Measurements from ENCODE around the gene CCM2L. TPM values are rescaled to one million over a fixed set of nuclear protein-coding genes. Genes with fewer than 3 reads are reported as not detected.

CCM2L gene
- total RNA-seq: 14.9 and 16.7 TPM in 2 replicates

GRCh38 chr20:32010101-32010500 is at the start of gene CCM2L:
TSS of gene CCM2L (plus strand) at chr20:32010438. CDS start at chr20:32010455, 17 bp downstream.

GRCh38 chr20:31967830-31968249 is 42.4 kb upstream of the CCM2L start, which contains the start of gene XKR7:
TSS of gene XKR7 (plus strand) at chr20:31968151. CDS start at chr20:31968176, 25 bp downstream.

DNA sequence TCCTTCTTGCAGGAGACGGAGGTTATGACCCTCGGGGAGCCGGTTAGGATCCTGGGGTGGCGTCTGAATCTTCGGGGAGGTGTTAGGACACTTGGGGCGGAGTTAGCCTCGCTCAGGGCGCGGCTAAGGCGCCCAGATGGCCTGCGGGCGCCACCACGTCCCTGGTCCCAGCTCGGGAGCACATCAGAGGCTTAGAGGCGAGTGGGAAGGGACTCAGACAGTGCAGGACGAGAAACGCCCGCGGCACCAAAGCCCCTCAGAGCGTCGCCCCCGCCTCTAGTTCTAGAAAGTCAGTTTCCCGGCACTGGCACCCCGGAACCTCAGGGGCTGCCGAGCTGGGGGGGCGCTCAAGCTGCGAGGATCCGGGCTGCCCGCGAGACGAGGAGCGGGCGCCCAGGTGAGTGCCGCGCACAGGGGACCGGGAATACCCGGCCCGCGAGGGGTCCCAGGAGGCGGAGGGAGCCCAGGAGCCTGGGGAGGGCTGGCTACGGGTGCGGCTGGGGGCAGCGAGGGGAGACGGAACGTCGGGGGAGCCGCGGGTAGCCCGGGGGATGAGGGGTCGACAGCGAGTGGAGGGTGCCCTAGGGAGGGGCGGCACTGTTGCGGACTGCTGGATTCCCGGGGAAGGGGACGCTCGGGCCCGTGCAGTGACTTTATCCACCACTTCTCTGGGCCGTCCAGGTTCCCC is 42.0 kb downstream of the CCM2L start, which contains the start of gene HCK:
Gene HCK (plus strand): TSS at position 153 of the 688 bp plus-strand sequence.

Small RNA genes within 50 kb of the gene (small RNA-seq; reads per million reads assigned to genes)
- gene RNA5SP481: 0.08 reads per million
- not detected for gene RNA5SP482

Other genes with a start within 250 kb of the CCM2L start
- 2.9 and 8.5 TPM in 2 replicates for gene MYLK2, start 191.1 kb upstream of the CCM2L start, total RNA-seq
- gene FOXS1, start 164.8 kb upstream of the CCM2L start, total RNA-seq: 0.48 and 1.3 TPM in 2 replicates
- 0.19 and 0.65 TPM in 2 replicates for gene DUSP15, start 139.9 kb upstream of the CCM2L start, total RNA-seq
- under 0.01 and 0.10 TPM in 2 replicates for gene TTLL9, start 139.8 kb upstream of the CCM2L start, total RNA-seq
- gene PDRG1, start 58.4 kb upstream of the CCM2L start, total RNA-seq: 3.9 and 4.1 TPM in 2 replicates
- gene XKR7, start 42.3 kb upstream of the CCM2L start, total RNA-seq: not detected in 2 replicates
- 0.33 TPM in 1 of 2 replicates, not detected in the other for gene HCK, start 41.8 kb downstream of the CCM2L start, total RNA-seq
- gene TM9SF4, start 99.3 kb downstream of the CCM2L start, total RNA-seq: 51.1 and 60.4 TPM in 2 replicates
- gene PLAGL2, start 197.3 kb downstream of the CCM2L start, total RNA-seq: 6.9 and 7.5 TPM in 2 replicates
- 42.6 and 52.3 TPM in 2 replicates for gene POFUT1, start 197.4 kb downstream of the CCM2L start, total RNA-seq